Upper lobe of left lung (tissue), 4 donors: ENCODE measurements around the gene CFAP97D1.

Experiments used
- CTCF ChIP-seq, 6 experiments: fragments of 450-650 bp in 4 of 6; fragments of 200-600 bp in 2 of 6; sonication (generic) in 2 of 6; IDR thresholded peaks; one replicate each; pipeline ENCODE4 v1.5.1; 2016 to 2019; ENCODE audit warnings: antibody characterized with exemption in 6 of 6
- POLR2A ChIP-seq, 4 donors: fragments of 450-650 bp; IDR thresholded peaks; one replicate each; pipeline ENCODE4 v1.5.1; 2016 to 2017; ENCODE audit warnings: antibody characterized with exemption in 4 of 4, mild to moderate bottlenecking in 2 of 4

GRCh38 chr17:43758086-43758485, 22.1 kb upstream of the CFAP97D1 start:
- TF ChIP-seq POLR2A (IDR thresholded peaks at IDR 0.05) (no peak), CTCF (IDR thresholded peaks at IDR 0.05) (no peak)
